ENCODE results near the gene TMEM39B. TPM values are rescaled to one million over a fixed set of nuclear protein-coding genes. Genes with fewer than 3 reads are reported as not detected.
"Not testable (repeated sequence)": the region's sequence is repeated elsewhere in the genome, so short reads cannot be mapped to it uniquely, and the experiment has no call there.

TMEM39B gene
- total RNA-seq, 1 experiment from 2014 or later, result 9.4 TPM

DNA sequence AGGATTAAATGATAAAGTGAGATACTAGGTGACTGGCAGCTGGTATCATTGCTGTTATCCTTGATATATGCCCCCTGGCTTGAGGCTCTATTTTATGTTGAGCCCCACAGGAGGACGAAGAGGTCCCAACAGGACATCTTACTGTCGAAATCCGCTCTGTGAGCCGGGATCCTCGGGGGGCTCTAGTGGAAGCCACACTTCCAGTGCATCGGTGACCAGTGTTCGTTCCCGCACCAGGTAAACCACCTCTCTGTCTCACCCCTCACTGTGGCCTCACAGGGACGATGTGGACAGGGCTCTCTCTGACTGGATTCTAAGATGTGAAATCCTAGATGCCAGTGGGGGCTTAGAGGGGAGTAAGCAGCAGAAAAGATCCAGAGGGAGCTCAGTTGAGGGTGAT lies 2.1 kb downstream of the TMEM39B start:
- DNase-seq (no peak), ATAC-seq (no peak)
- no TSS peak for BruUV-seq (replicated peaks)
- Histone ChIP-seq H3K27me3 (ENCODE audit: low read length) (no peaks in the 10 kb centered on the region), H2AFZ (ENCODE audit: low read length) (no peak overlapping the region), H3K79me2 (ENCODE audit: low read length) (peaks cover 24% of the 10 kb centered on the region), H4K20me1 (ENCODE audit: low read length) (no peaks in the 10 kb centered on the region), H3K4me1 (ENCODE audit: insufficient read depth, low read length) (peaks cover 17% of the 10 kb centered on the region), H3K27ac (ENCODE audit: low read length) (no peak overlapping the region), H3F3A (ENCODE audit: low read length, unreplicated experiment) (no peaks in the 10 kb centered on the region), H3K9ac (ENCODE audit: low read length) (no peak overlapping the region), H3K9me2 (replicated peaks; ENCODE audit: low read length) (no peaks in the 10 kb centered on the region), H3K36me3 (ENCODE audit: low read depth, low read length) (peaks cover 16% of the 10 kb centered on the region; the same call in 1 of the 2 replicates), H3K4me3 (ENCODE audit: low read length) (no peak overlapping the region), H3K4me2 (ENCODE audit: low read length) (no peak overlapping the region), H3K9me3 (ENCODE audit: low read length) (no peaks in the 10 kb centered on the region)
- intact Hi-C loops (cut with micrococcal nuclease), result no loop called here
- POLR2A ChIA-PET (ENCODE audit: unreplicated experiment), result no interaction called here
- CTCF ChIA-PET, result no interaction called here
- TF ChIP-seq, protein P1, sequence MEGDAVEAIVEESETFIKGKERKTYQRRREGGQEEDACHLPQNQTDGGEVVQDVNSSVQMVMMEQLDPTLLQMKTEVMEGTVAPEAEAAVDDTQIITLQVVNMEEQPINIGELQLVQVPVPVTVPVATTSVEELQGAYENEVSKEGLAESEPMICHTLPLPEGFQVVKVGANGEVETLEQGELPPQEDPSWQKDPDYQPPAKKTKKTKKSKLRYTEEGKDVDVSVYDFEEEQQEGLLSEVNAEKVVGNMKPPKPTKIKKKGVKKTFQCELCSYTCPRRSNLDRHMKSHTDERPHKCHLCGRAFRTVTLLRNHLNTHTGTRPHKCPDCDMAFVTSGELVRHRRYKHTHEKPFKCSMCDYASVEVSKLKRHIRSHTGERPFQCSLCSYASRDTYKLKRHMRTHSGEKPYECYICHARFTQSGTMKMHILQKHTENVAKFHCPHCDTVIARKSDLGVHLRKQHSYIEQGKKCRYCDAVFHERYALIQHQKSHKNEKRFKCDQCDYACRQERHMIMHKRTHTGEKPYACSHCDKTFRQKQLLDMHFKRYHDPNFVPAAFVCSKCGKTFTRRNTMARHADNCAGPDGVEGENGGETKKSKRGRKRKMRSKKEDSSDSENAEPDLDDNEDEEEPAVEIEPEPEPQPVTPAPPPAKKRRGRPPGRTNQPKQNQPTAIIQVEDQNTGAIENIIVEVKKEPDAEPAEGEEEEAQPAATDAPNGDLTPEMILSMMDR (conservative IDR thresholded peaks at IDR 0.05; ENCODE audit: low read depth, low read length), result no peak
- no peak for TF ChIP-seq EZH2 (IDR thresholded peaks at IDR 0.05; ENCODE audit: low read length, unreplicated experiment)
- no peak for TF ChIP-seq EZH2phosphoT487 (IDR thresholded peaks at IDR 0.05; ENCODE audit: borderline replicate concordance, low read length)

DNA sequence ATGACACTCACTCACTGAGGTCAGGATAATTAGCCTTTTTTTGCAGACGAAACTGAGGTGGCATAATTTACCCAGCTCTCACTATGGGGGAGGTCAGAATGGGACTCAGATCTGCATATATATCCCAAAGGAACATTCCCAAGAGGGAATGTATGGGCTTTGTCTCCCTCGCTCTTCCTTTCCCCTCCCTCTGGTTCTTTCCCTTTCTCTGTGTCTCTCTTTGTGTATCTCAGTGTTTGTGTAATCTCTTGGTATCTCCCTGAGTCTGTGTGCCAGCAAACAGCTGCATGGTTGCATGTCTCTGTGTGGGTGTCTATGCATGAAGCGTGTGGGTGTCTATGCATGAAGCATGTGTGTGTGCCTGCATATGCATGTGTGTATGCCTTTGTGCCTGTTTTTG lies 4.7 kb downstream of the TMEM39B start:
- Histone ChIP-seq H3K9ac (ENCODE audit: low read length) (no peak overlapping the region), H3F3A (ENCODE audit: low read length, unreplicated experiment) (no peaks in the 10 kb centered on the region), H3K4me3 (ENCODE audit: low read length) (no peak overlapping the region), H3K9me3 (ENCODE audit: low read length) (no peaks in the 10 kb centered on the region), H3K36me3 (ENCODE audit: low read depth, low read length) (peaks cover 16% of the 10 kb centered on the region; the same call in 1 of the 2 replicates), H3K4me1 (ENCODE audit: insufficient read depth, low read length) (peaks cover 5% of the 10 kb centered on the region; the same call in 1 of the 2 replicates), H4K20me1 (ENCODE audit: low read length) (no peaks in the 10 kb centered on the region), H2AFZ (ENCODE audit: low read length) (no peak overlapping the region), H3K27me3 (ENCODE audit: low read length) (no peaks in the 10 kb centered on the region), H3K79me2 (ENCODE audit: low read length) (peaks cover 24% of the 10 kb centered on the region), H3K4me2 (ENCODE audit: low read length) (no peak overlapping the region), H3K27ac (ENCODE audit: low read length) (no peak overlapping the region), H3K9me2 (replicated peaks; ENCODE audit: low read length) (no peaks in the 10 kb centered on the region)
- ChIA-PET POLR2A (ENCODE audit: unreplicated experiment) (no interaction called here), CTCF (no interaction called here)
- BruUV-seq (replicated peaks), result no TSS peak
- intact Hi-C loops (cut with micrococcal nuclease), result no loop called here
- no peak for DNase-seq
- no peak for ATAC-seq
- no peak for TF ChIP-seq EZH2phosphoT487 (IDR thresholded peaks at IDR 0.05; ENCODE audit: borderline replicate concordance, low read length)
- no peak for TF ChIP-seq EZH2 (IDR thresholded peaks at IDR 0.05; ENCODE audit: low read length, unreplicated experiment)
- TF ChIP-seq, protein P1 (conservative IDR thresholded peaks at IDR 0.05; ENCODE audit: low read depth, low read length), result no peak

DNA sequence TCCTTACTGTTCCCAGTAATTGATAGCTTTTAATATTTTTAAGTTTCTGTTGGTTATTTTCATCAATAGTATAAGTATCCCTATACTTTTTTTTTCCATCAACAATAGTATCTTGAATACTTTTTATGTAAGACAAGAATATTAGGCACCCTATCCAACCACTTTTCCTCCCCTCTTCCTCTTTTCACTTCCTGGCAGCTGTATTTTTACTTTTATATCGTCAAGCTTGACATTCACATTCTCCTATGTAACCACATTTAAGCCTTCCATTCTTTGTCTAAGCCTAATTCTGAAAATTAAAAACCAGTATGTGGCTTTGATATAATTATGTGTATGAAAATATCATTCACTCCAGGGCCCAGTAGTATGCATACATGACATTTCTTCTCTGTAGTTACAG lies 9.3 kb downstream of the TMEM39B start:
- Histone ChIP-seq H3K9me3 (ENCODE audit: low read length) (no peaks in the 10 kb centered on the region), H3F3A (ENCODE audit: low read length, unreplicated experiment) (no peaks in the 10 kb centered on the region), H3K4me1 (ENCODE audit: insufficient read depth, low read length) (no peaks in the 10 kb centered on the region), H3K27ac (ENCODE audit: low read length) (no peak overlapping the region), H4K20me1 (ENCODE audit: low read length) (no peaks in the 10 kb centered on the region), H3K4me2 (ENCODE audit: low read length) (no peak overlapping the region), H3K9me2 (replicated peaks; ENCODE audit: low read length) (no peaks in the 10 kb centered on the region), H3K4me3 (ENCODE audit: low read length) (no peak overlapping the region), H3K9ac (ENCODE audit: low read length) (no peak overlapping the region), H3K27me3 (ENCODE audit: low read length) (no peaks in the 10 kb centered on the region), H3K79me2 (ENCODE audit: low read length) (no peaks in the 10 kb centered on the region), H2AFZ (ENCODE audit: low read length) (no peak overlapping the region), H3K36me3 (ENCODE audit: low read depth, low read length) (peaks cover 18% of the 10 kb centered on the region)
- DNase-seq (no peak), ATAC-seq (no peak)
- intact Hi-C loops (cut with micrococcal nuclease), result no loop called here
- no TSS peak for BruUV-seq (replicated peaks)
- ChIA-PET CTCF (interaction anchor here (0.6 kb wide), 1 partner anchor 133 kb away, joined by 3 read pairs; no protein-coding TSS in a partner anchor), POLR2A (ENCODE audit: unreplicated experiment) (interaction anchor here (0.5 to 0.7 kb wide), 2 partner anchors 9 to 278 kb away, joined by 4 to 8 read pairs; no protein-coding TSS in a partner anchor)
- TF ChIP-seq, protein P1 (conservative IDR thresholded peaks at IDR 0.05; ENCODE audit: low read depth, low read length), result no peak
- TF ChIP-seq EZH2 (IDR thresholded peaks at IDR 0.05; ENCODE audit: low read length, unreplicated experiment), result no peak
- no peak for TF ChIP-seq EZH2phosphoT487 (IDR thresholded peaks at IDR 0.05; ENCODE audit: borderline replicate concordance, low read length)

DNA sequence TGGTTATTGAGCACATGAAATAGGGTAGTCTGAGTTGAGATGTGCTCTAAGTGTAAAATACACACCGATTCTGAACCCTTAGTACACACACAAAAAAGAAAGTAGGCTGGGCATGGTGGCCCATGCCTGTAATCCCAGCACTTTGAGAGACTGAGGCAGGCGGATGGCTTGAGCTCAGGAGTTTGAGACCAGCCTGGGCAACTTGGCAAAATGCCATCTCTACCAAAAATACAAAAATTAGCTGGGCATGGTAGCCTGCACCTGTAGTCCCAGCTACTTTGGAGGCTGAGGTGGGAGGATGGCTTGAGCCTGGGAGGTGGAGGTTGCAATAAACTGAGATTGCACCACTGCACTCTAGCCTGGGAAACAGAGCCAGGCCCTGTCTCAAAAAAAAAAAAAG lies 13.6 kb downstream of the TMEM39B start:
- H3K9me2 ChIP-seq (replicated peaks; ENCODE audit: low read length); ATAC-seq; H4K20me1 ChIP-seq (ENCODE audit: low read length); BruUV-seq (replicated peaks); H3K9ac ChIP-seq (ENCODE audit: low read length); POLR2A ChIA-PET (ENCODE audit: unreplicated experiment); H3K36me3 ChIP-seq (ENCODE audit: low read depth, low read length); DNase-seq; H3K4me1 ChIP-seq (ENCODE audit: insufficient read depth, low read length); H3K9me3 ChIP-seq (ENCODE audit: low read length); CTCF ChIA-PET; H2AFZ ChIP-seq (ENCODE audit: low read length); H3K27ac ChIP-seq (ENCODE audit: low read length); H3F3A ChIP-seq (ENCODE audit: low read length, unreplicated experiment); intact Hi-C loops (cut with micrococcal nuclease); H3K4me3 ChIP-seq (ENCODE audit: low read length); H3K27me3 ChIP-seq (ENCODE audit: low read length); H3K79me2 ChIP-seq (ENCODE audit: low read length); H3K4me2 ChIP-seq (ENCODE audit: low read length): not testable (repeated sequence)
